Measurements from ENCODE around the gene FCGR2B. TPM values are rescaled to one million over a fixed set of nuclear protein-coding genes. Genes with fewer than 3 reads are reported as not detected.
"Not testable (repeated sequence)": the region's sequence is repeated elsewhere in the genome, so short reads cannot be mapped to it uniquely, and the experiment has no call there.

Gene FCGR2B
- total RNA-seq, 2 donors from 2014 or later: 2.6 to 2.9 TPM

- H3K27me3 Mint-ChIP-seq: peaks cover 17% of the 10 kb centered on the region
- not testable (repeated sequence) for H3K27ac Mint-ChIP-seq; H3K4me1 Mint-ChIP-seq; DNase-seq; H3K9me3 ChIP-seq (ENCODE audit: control insufficient read depth, low read length, poor library complexity, severe bottlenecking); ATAC-seq; H3K4me3 Mint-ChIP-seq; H3K36me3 Mint-ChIP-seq (ENCODE audit: low read depth)
Measured at GRCh38 chr1:161698302-161698701, 35.4 kb downstream of the FCGR2B start.

DNA sequence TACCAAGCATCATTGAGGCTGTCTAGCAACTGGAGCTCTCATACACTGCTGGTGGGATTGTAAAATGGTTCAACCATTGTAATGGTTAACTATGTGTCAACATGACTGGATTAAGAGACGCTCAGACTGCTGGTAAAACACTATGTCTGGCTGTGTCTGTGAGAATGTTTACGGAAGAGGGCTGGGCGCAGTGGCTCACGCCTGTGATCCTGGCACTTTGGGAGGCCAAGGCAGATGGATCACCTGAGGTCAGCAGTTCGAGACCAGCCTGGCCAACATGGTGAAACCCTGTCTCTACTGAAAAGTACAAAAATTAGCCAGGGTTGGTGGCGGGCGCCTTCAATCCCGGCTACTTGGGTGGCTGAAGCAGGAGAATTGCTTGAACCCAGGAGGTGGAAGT, 39.3 kb downstream of the FCGR2B start:
- H3K36me3 Mint-ChIP-seq (ENCODE audit: low read depth): no peaks in the 10 kb centered on the region
- no peaks in the 10 kb centered on the region for H3K9me3 ChIP-seq (ENCODE audit: control insufficient read depth, low read length, poor library complexity, severe bottlenecking)
- H3K27ac Mint-ChIP-seq: no peak overlapping the region
- ATAC-seq: no peak
- no peak overlapping the region for H3K4me3 Mint-ChIP-seq
- H3K4me1 Mint-ChIP-seq: no peaks in the 10 kb centered on the region
- peaks cover 7% of the 10 kb centered on the region for H3K27me3 Mint-ChIP-seq
- no peak for DNase-seq

DNA sequence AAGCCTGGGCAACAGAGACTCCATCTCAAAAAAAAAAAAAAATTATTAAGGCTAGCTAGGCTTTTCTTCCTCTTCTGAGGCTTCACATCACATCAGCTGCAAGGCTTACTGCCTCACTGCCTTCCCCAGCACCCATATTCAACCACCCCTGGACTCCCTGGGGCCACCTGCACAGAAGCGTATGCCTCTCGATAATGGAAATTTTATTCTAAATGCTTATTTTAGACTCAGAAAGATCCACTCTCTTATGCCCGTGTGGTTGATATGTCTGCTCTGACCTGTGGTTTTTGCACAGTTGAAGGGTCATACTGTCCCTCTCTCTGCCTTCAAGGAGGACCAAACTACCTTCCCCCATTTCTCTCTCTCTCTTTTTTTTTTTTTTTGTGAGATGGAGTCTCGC, 42.6 kb downstream of the FCGR2B start:
- H3K36me3 Mint-ChIP-seq (ENCODE audit: low read depth): peaks cover 3% of the 10 kb centered on the region
- H3K27me3 Mint-ChIP-seq: peaks cover 21% of the 10 kb centered on the region
- ATAC-seq: peak; percentile 60
- H3K4me3 Mint-ChIP-seq: no peak overlapping the region
- no peaks in the 10 kb centered on the region for H3K9me3 ChIP-seq (ENCODE audit: control insufficient read depth, low read length, poor library complexity, severe bottlenecking)
- H3K4me1 Mint-ChIP-seq: no peaks in the 10 kb centered on the region
- DNase-seq: no peak
- no peak overlapping the region for H3K27ac Mint-ChIP-seq

GRCh38 chr1:161706113-161706481, 43.2 kb downstream of the FCGR2B start:
- no peak overlapping the region for H3K27ac Mint-ChIP-seq
- ATAC-seq (no peak), DNase-seq (no peak)
- peaks cover 3% of the 10 kb centered on the region for H3K36me3 Mint-ChIP-seq (ENCODE audit: low read depth)
- no peak overlapping the region for H3K4me3 Mint-ChIP-seq
- peaks cover 23% of the 10 kb centered on the region for H3K27me3 Mint-ChIP-seq
- no peaks in the 10 kb centered on the region for H3K4me1 Mint-ChIP-seq
- no peaks in the 10 kb centered on the region for H3K9me3 ChIP-seq (ENCODE audit: control insufficient read depth, low read length, poor library complexity, severe bottlenecking)

DNA sequence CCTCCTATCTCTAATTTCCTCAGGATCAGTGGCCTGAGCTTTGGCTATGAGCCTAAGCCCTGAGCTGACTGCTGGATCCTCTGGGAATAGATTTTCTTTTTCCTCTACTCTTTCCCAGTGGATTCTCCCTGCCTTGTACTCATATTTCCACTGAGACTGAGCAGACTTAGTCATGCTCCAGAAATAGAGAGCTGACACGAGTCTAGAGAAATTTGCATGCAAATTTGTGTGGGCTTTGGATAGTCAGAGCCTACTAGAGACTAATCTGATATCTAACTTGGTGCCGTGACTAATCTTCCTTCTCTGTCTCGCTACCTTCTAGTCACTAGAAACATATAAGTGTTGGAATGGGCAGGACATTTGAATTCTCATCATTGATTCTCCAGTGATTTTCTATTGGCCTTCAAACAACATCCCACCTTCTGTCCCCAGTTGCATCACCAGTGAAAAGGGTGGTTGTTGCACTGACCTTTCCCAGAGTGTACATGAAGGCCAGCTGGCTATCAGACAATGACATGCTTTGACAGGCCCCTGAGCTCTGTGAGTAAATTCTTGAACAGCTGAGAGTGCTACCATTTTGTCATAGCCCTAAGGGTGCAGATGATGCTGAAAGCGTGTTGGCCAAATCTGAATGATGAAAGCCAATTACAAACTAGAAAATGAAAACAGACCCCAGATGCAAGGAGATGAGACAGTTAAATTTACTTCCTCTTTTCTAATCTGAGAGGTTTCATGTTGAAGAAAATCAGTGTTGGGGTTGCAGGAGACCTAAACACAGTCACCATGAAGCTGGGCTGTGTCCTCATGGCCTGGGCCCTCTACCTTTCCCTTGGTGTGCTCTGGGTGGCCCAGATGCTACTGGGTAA, 43.8 kb downstream of the FCGR2B start, which contains the start of gene FCRLA:
Gene FCRLA (plus strand): TSS at position 748 of the 866 bp plus-strand sequence. CDS start 36 bp downstream, at position 784.
- DNase-seq: no peak
- Mint-ChIP-seq H3K27ac (no peak within 1 kb of the TSS), H3K4me3 (no peak within 1 kb of the TSS), H3K4me1 (no peaks in the 10 kb centered on the region), H3K36me3 (ENCODE audit: low read depth) (peaks cover 3% of the 10 kb centered on the region), H3K27me3 (peaks cover 23% of the 10 kb centered on the region)
- peak; percentile 42 for ATAC-seq
- H3K9me3 ChIP-seq (ENCODE audit: control insufficient read depth, low read length, poor library complexity, severe bottlenecking): no peaks in the 10 kb centered on the region

DNA sequence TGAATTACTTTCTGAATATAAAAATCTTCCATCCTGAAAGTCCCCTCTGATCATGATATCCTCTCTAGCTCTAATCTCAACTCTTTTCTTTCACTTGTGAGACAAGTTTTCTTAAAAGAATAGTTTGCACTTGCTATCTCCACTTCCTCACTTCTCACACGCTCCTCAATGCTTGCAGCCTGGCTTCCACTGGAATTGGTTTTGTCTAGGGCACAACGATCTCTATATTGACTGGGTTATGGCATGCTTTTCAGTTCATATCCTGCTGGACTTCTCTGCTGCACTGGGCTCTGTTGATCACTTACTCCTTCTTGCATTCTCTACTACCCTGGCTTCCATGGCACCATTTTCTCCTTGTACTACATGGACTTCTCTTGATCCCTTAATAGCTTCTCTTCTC, 44.6 kb downstream of the FCGR2B start:
- Mint-ChIP-seq H3K4me3 (no peak overlapping the region), H3K27ac (no peak overlapping the region), H3K4me1 (no peaks in the 10 kb centered on the region), H3K27me3 (peaks cover 24% of the 10 kb centered on the region), H3K36me3 (ENCODE audit: low read depth) (peaks cover 3% of the 10 kb centered on the region)
- no peaks in the 10 kb centered on the region for H3K9me3 ChIP-seq (ENCODE audit: control insufficient read depth, low read length, poor library complexity, severe bottlenecking)
- ATAC-seq: no peak
- DNase-seq: no peak

- peaks cover 5% of the 10 kb centered on the region for H3K36me3 Mint-ChIP-seq (ENCODE audit: low read depth)
- H3K9me3 ChIP-seq (ENCODE audit: control insufficient read depth, low read length, poor library complexity, severe bottlenecking): peaks cover 3% of the 10 kb centered on the region
- ATAC-seq (no peak), DNase-seq (no peak)
- H3K4me3 Mint-ChIP-seq: peak overlapping the region; percentile 19
- peaks cover 32% of the 10 kb centered on the region for H3K27me3 Mint-ChIP-seq
- H3K27ac Mint-ChIP-seq: no peak overlapping the region
- no peaks in the 10 kb centered on the region for H3K4me1 Mint-ChIP-seq
Measured at GRCh38 chr1:161709373-161709772, 46.4 kb downstream of the FCGR2B start.

DNA sequence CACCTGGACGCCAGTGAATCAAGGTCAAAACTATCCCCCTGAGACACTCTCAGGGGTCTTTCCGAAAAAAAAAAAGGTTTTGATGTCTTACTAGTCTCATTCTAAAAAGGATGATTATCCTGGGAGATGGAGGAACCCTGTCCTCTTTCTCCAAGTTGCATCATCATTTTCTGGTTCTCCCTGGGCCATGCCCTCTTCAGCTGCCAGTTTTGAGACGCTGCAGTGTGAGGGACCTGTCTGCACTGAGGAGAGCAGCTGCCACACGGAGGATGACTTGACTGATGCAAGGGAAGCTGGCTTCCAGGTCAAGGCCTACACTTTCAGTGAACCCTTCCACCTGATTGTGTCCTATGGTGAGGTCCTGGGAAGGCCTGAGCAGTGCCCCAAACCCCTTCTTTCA, 47.6 kb downstream of the FCGR2B start:
- DNase-seq (no peak), ATAC-seq (no peak)
- Mint-ChIP-seq H3K27ac (no peak overlapping the region), H3K27me3 (peaks cover 43% of the 10 kb centered on the region), H3K4me1 (no peaks in the 10 kb centered on the region), H3K36me3 (ENCODE audit: low read depth) (peaks cover 5% of the 10 kb centered on the region), H3K4me3 (no peak overlapping the region)
- H3K9me3 ChIP-seq (ENCODE audit: control insufficient read depth, low read length, poor library complexity, severe bottlenecking): peaks cover 3% of the 10 kb centered on the region

GRCh38 chr1:161718559-161719324, 55.8 kb downstream of the FCGR2B start:
- Mint-ChIP-seq H3K27ac (peak overlapping the region; percentile 41), H3K4me1 (peaks cover 14% of the 10 kb centered on the region), H3K4me3 (peak overlapping the region; percentile 69), H3K27me3 (peaks cover 36% of the 10 kb centered on the region), H3K36me3 (ENCODE audit: low read depth) (peaks cover 10% of the 10 kb centered on the region)
- DNase-seq (no peak), ATAC-seq (peak; percentile 40)
- peaks cover 2% of the 10 kb centered on the region for H3K9me3 ChIP-seq (ENCODE audit: control insufficient read depth, low read length, poor library complexity, severe bottlenecking)

- H3K27me3 Mint-ChIP-seq: peaks cover 36% of the 10 kb centered on the region
Measured at GRCh38 chr1:161719325-161719611, 56.3 kb downstream of the FCGR2B start.

GRCh38 chr1:161720422-161720821, 57.5 kb downstream of the FCGR2B start:
- H3K27ac Mint-ChIP-seq: no peak overlapping the region
- no peak overlapping the region for H3K4me3 Mint-ChIP-seq
- no peaks in the 10 kb centered on the region for H3K9me3 ChIP-seq (ENCODE audit: control insufficient read depth, low read length, poor library complexity, severe bottlenecking)
- H3K4me1 Mint-ChIP-seq: peaks cover 18% of the 10 kb centered on the region
- peaks cover 26% of the 10 kb centered on the region for H3K27me3 Mint-ChIP-seq
- ATAC-seq (no peak), DNase-seq (no peak)
- peaks cover 10% of the 10 kb centered on the region for H3K36me3 Mint-ChIP-seq (ENCODE audit: low read depth)

More at GRCh38 chr1:161719325-161719611, 56.3 kb downstream of the FCGR2B start:
- Mint-ChIP-seq H3K4me1 (peaks cover 14% of the 10 kb centered on the region), H3K4me3 (no peak overlapping the region), H3K27ac (peak overlapping the region; percentile 41), H3K36me3 (ENCODE audit: low read depth) (peaks cover 10% of the 10 kb centered on the region)
- no peaks in the 10 kb centered on the region for H3K9me3 ChIP-seq (ENCODE audit: control insufficient read depth, low read length, poor library complexity, severe bottlenecking)
- DNase-seq: no peak
- ATAC-seq: no peak

GRCh38 chr1:161720956-161721737, 58.2 kb downstream of the FCGR2B start, which contains the start of gene FCRLB:
Gene FCRLB, plus strand, starts transcription at chr1:161721544. Its CDS starts 1,129 bp downstream, at chr1:161722673.
- Mint-ChIP-seq H3K4me3 (no peak within 1 kb of the TSS), H3K4me1 (peaks cover 25% of the 10 kb centered on the region), H3K27ac (peak within 1 kb of the TSS; percentile 29), H3K36me3 (ENCODE audit: low read depth) (peaks cover 10% of the 10 kb centered on the region), H3K27me3 (peaks cover 19% of the 10 kb centered on the region)
- no peaks in the 10 kb centered on the region for H3K9me3 ChIP-seq (ENCODE audit: control insufficient read depth, low read length, poor library complexity, severe bottlenecking)
- no peak for DNase-seq
- no peak for ATAC-seq
